ENCODE data around the gene CKAP2L. TPM values are rescaled to one million over a fixed set of nuclear protein-coding genes. Genes with fewer than 3 reads are reported as not detected.
A peak's percentile ranks its signal among the peaks of the same experiment; 100 is the strongest.

Gene CKAP2L
- total and polyA plus RNA-seq, 9 of the 15 experiments (the other 6 are each of a cell fraction or from before 2014, with no cell fraction given): 10.4 to 21.9 (median 14.2) TPM

- TF ChIP-seq TEAD4 (IDR thresholded peaks at IDR 0.05; ENCODE audit: low read length) (peak; percentile 55; the same call in 1 of the 2 replicates), TEAD4 (CRISPR knock-in tag; IDR thresholded peaks at IDR 0.05; ENCODE audit: borderline replicate concordance) (no peak), ZNF324 (CRISPR knock-in tag; IDR thresholded peaks at IDR 0.05) (no peak), RNF2 (IDR thresholded peaks at IDR 0.05) (no peak), RAD51 (IDR thresholded peaks at IDR 0.05; ENCODE audit: borderline replicate concordance, low read depth) (no peak), ZNF140 (CRISPR knock-in tag; IDR thresholded peaks at IDR 0.05) (no peak), MYBL2 (IDR thresholded peaks at IDR 0.05; ENCODE audit: low read depth) (no peak), MYBL2 (CRISPR knock-in tag; IDR thresholded peaks at IDR 0.05; ENCODE audit: borderline replicate concordance) (no peak), HDAC1 (IDR thresholded peaks at IDR 0.05) (peak in 1 of 2 experiments; percentile 24; a peak in 1 of 4 replicates), JUND (IDR thresholded peaks at IDR 0.05; ENCODE audit: borderline replicate concordance, low read depth, low read length) (peak; percentile 15; the same call in 1 of the 2 replicates), JUND (tag; IDR thresholded peaks at IDR 0.05; ENCODE audit: borderline replicate concordance, low read depth, low read length) (no peak), ZNF318 (IDR thresholded peaks at IDR 0.05; ENCODE audit: borderline replicate concordance in 1 of 2, low read depth in 1 of 2) (no peak), PCBP1 (IDR thresholded peaks at IDR 0.05; ENCODE audit: low read depth, low read length, poor library complexity, severe bottlenecking) (no peak), HMBOX1 (IDR thresholded peaks at IDR 0.05) (no peak), CBX2 (IDR thresholded peaks at IDR 0.05; ENCODE audit: insufficient read depth, low read length, poor library complexity, severe bottlenecking) (no peak), FOSL1 (tag; conservative IDR thresholded peaks at IDR 0.05) (peak; percentile 53)
Observed at GRCh38 chr2:112798979-112799975, 34.9 kb upstream of the CKAP2L start (continued).
